ENCODE results near the gene VPS4A.

VPS4A gene

GRCh38 chr16:69366431-69366830, 55.3 kb downstream of the VPS4A start:
- no peak for DNase-seq (ENCODE audit: low spot score)

DNA sequence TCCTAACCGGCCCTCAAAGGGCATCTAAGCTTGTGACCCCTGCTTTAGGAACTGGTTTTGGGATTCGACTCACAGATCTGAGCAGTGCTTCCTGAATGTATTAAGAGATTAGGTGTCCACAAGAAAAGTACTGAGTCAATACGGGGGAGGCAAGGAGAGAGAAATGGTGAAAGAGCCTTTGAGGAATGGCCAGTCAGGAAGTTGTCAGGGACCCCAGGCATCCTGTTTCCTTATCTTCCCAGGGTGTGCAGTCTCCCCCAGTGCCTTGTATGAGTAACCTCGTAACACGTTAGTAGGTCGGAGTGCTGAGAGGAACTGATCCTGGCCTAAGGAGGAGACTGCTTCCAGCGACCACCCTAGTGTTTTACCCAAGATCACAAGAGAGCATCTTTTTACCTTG, 56.8 kb downstream of the VPS4A start:
- DNase-seq (ENCODE audit: low spot score) = no peak

DNA sequence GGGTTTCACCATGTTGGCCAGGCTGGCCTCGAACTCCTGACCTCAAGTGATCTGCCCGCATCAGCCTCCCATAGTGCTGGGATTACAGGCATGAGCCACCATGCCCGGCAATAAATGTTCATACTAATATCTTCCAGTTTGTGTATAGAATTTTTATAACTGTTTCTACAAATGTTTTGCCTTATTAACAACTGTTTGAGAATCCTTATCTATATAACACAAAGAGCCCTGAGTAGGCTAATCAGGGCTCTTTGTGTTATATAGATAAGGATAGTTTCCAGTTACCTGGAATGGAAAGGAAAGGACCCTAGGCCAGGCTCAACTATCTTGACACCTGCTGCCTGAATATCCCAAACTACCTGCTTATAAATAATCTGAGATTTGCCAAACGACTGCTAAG, 57.7 kb downstream of the VPS4A start:
- DNase-seq (ENCODE audit: low spot score) = no peak

GRCh38 chr16:69371564-69371963, 60.4 kb downstream of the VPS4A start:
- DNase-seq (ENCODE audit: low spot score) = no peak

DNA sequence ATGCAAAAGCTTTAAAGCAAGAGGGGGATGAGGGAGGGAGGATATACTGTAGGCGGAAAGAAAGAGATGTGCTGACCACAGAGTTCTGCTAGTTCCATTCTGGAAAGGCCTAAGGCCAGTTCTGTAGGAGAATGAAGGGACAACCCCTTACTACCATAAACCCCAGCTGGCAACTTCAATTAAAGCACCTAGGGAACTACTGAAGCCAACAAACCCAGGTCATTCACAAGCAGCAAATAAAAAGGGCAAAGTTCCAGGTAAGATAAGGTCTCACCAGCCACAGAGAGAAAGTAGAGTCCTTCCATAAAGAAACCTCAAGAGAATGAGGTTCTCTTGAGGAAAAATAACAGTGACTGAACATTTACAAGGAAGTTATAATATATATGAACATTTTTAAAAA, 61.9 kb downstream of the VPS4A start:
- DNase-seq (ENCODE audit: low spot score) = no peak
